ENCODE measurements around the gene ZNF483. TPM values are rescaled to one million over a fixed set of nuclear protein-coding genes. Genes with fewer than 3 reads are reported as not detected.

ZNF483 gene
- total and polyA plus RNA-seq, 9 of the 15 experiments (the other 6 are each of a cell fraction or from before 2014, with no cell fraction given): 0.04 to 1.0 (median 0.38) TPM

- Histone ChIP-seq H3K9me3 (replicated peaks; ENCODE audit: control insufficient read depth, insufficient read depth, low read depth, low read length) (no peaks in the 10 kb centered on the region), H3K4me1 (replicated peaks in 1 of 2; ENCODE audit: control insufficient read depth in 2 of 2, insufficient read depth in 2 of 2, low read length in 2 of 2) (no peaks in the 10 kb centered on the region), H3K4me3 (no peak overlapping the region), H2AFZ (ENCODE audit: low read depth, low read length) (no peak overlapping the region), H3K36me3 (ENCODE audit: control insufficient read depth, insufficient read depth, low read length) (no peaks in the 10 kb centered on the region), H4K20me1 (replicated peaks; ENCODE audit: control insufficient read depth, insufficient read depth, low read length) (no peaks in the 10 kb centered on the region), H3K9me1 (ENCODE audit: control insufficient read depth, insufficient read depth, low read length) (no peaks in the 10 kb centered on the region), H3K79me2 (ENCODE audit: control insufficient read depth, insufficient read depth, low read length) (no peaks in the 10 kb centered on the region), H3K9ac (ENCODE audit: insufficient read depth in 1 of 2, low read depth in 2 of 2, low read length in 2 of 2) (no peak overlapping the region), H3K27ac (ENCODE audit: extremely low read depth, low read depth, low read length) (no peak overlapping the region), H3K4me2 (ENCODE audit: insufficient read depth, low read length) (no peak overlapping the region), H3K27me3 (ENCODE audit: control insufficient read depth in 2 of 2, insufficient read depth in 2 of 2, low read length in 2 of 2) (peaks cover 0 to 11% of the 10 kb centered on the region in 2 experiments; a peak in 3 of 5 replicates)
- FAIRE-seq (no peak), DNase-seq (ENCODE audit: extremely low read depth in 1 of 4, low spot score in 3 of 4) (no peak), ATAC-seq (no peak)
- TF ChIP-seq CREB3 (tag; conservative IDR thresholded peaks at IDR 0.05; ENCODE audit: low read depth): no peak
- TF ChIP-seq SAFB (IDR thresholded peaks at IDR 0.05; ENCODE audit: borderline replicate concordance, low read depth, low read length): no peak
- TF ChIP-seq E2F3 (CRISPR knock-in tag; IDR thresholded peaks at IDR 0.05): no peak
- TF ChIP-seq FUS (optimal IDR thresholded peaks at IDR 0.05; ENCODE audit: low read depth, low read length): no peak
- no peak for TF ChIP-seq HNRNPLL (IDR thresholded peaks at IDR 0.05; ENCODE audit: low read depth, low read length, poor library complexity, severe bottlenecking)
- no peak for TF ChIP-seq RBM15 (IDR thresholded peaks at IDR 0.05; ENCODE audit: insufficient read depth, low read length)
- TF ChIP-seq ZBTB9 (CRISPR knock-in tag; IDR thresholded peaks at IDR 0.05): no peak
- TF ChIP-seq ZNF174 (CRISPR knock-in tag; IDR thresholded peaks at IDR 0.05): no peak
- in situ Hi-C loops (cut with MboI) (no loop called here), intact Hi-C loops (cut with micrococcal nuclease) (no loop called here)
- POLR2A ChIA-PET: no interaction called here
- CTCF ChIA-PET (ENCODE audit: low intra/inter-chr PET ratio): no interaction called here
- 14% methylated on average over 3 of the region's 3 CpGs for WGBS (ENCODE audit: insufficient coverage, low coverage, missing lambda C conversion rate)
- no TSS peak for BruUV-seq (replicated peaks)
These were observed 57.9 kb downstream of the ZNF483 start for GRCh38 chr9:111582888-111583287.

Data from K562 (cell line).